22Rv1 (cell line): ENCODE measurements around the gene MAP3K5.

Source experiments
- CTCF ChIP-seq: fragments of 450-650 bp; IDR thresholded peaks from 2 replicates; pipeline ENCODE4 v1.5.1; 2017; ENCODE audit warnings: mild to moderate bottlenecking
- ZFX ChIP-seq: fragments of 450-650 bp; IDR thresholded peaks from 2 replicates; pipeline ENCODE4 v1.6.1; 2017; ENCODE audit warnings: antibody characterized with exemption, borderline replicate concordance

- TF ChIP-seq CTCF = no peak
- no peak for TF ChIP-seq ZFX
Measured at GRCh38 chr6:136660727-136661126, 131.6 kb downstream of the MAP3K5 start.
